AG04449 (cell line): Measurements from ENCODE around the gene AGA.

ENCODE experiments used
- CTCF ChIA-PET: fragments of 350-600 bp; formaldehyde crosslinking; extraction: SDS; loops from one replicate; lab custom pipeline; 2021; ENCODE audit warnings: antibody characterized with exemption; lab: Yijun Ruan, JAX
- POLR2A ChIA-PET: fragments of 400-600, 350-600 bp; formaldehyde crosslinking; extraction: SDS; loops from one replicate; lab custom pipeline; 2020; ENCODE audit warnings: antibody characterized with exemption, inconsistent platforms; lab: Yijun Ruan, JAX
- DNase-seq: peaks from one replicate; pipeline ENCODE4 v3.0.0-alpha.2; 2010; ENCODE audit warnings: low read depth, low spot score
- H3K4me3 ChIP-seq: 2 replicates; pipeline ENCODE4 v1.5.1; 2011; ENCODE audit warnings: low read depth, mild to moderate bottlenecking, control low read depth, low read length
- TF ChIP-seq, protein P1 (sequence below): IDR thresholded peaks from one replicate; pipeline ENCODE4 v1.5.1; 2011; ENCODE audit warnings: mild to moderate bottlenecking, moderate library complexity, low read length, control low read depth, inconsistent platforms; ENCODE audit not compliant: insufficient read depth; ENCODE audit errors: missing control alignments

Gene AGA

DNA sequence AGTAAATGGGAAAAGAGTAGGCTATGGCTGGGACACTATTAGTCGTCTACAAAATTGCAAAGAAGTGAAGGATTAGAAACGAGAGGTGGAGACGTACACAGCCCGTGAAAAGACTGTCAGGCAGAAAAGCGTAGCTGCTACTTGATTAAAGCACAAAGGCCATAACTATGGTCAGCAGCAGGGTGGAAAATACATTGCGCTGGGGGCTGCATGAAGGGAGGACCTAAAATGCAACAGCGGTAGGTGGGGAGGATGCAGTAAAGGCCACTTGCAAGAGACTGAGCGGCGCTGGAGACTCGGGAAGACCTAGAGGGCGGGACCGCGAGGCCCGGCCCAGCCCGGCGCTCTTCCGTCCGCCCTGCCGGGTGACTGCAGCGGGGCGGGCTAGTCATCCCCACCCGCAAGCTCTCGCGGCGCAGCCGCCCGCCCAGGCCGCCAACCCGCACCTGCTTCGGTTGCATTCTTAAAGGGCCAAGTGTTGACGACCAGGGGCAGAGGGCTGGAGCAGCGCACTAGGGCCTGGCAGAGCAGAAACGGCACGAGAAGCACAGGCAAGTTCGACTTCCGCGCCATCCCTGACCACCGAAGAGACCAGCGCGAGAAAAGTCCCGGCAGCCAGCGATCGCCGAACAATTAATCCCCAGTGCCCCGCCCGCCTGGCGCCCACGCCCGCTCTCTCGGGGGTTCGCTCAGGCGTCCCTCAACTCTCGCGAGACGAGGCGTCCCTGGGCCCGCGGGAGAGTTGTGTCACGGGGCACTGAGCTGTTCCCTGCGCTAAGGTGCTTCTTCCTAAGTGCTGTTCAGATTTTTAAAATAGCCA lies at the start of gene AGA:
Gene AGA (minus strand): TSS at position 635 of the 820 bp plus-strand sequence. CDS start 62 bp downstream, at position 573.
- ChIA-PET CTCF (no interaction called here), POLR2A (interaction anchor here (0.6 to 1.8 kb wide), 9 partner anchors 8 to 210 kb away, joined by 3 to 7 read pairs (median 4); no protein-coding TSS in a partner anchor)
- TF ChIP-seq, protein P1, sequence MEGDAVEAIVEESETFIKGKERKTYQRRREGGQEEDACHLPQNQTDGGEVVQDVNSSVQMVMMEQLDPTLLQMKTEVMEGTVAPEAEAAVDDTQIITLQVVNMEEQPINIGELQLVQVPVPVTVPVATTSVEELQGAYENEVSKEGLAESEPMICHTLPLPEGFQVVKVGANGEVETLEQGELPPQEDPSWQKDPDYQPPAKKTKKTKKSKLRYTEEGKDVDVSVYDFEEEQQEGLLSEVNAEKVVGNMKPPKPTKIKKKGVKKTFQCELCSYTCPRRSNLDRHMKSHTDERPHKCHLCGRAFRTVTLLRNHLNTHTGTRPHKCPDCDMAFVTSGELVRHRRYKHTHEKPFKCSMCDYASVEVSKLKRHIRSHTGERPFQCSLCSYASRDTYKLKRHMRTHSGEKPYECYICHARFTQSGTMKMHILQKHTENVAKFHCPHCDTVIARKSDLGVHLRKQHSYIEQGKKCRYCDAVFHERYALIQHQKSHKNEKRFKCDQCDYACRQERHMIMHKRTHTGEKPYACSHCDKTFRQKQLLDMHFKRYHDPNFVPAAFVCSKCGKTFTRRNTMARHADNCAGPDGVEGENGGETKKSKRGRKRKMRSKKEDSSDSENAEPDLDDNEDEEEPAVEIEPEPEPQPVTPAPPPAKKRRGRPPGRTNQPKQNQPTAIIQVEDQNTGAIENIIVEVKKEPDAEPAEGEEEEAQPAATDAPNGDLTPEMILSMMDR = no peak

DNA sequence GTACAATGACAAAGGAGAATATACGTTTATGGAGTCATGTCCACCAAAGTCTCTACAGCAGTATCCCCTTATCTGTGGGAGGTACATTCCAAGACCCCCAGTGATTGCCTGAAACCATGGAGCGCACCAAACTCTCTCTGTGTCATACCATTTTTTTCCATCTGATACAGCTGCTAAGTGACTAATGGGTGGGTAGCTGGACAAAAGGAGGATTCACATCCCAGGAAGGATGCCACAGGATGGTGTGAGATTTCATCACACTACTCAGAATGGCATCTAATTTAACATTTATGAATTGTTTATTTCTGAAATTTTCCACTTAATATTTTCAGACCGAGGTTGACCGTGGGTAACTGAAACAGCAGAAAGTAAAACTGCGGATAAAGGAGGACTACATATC lies 49.8 kb upstream of the AGA start:
- H3K4me3 ChIP-seq = no peak overlapping the region
- TF ChIP-seq, protein P1 = no peak
- DNase-seq = no peak
- ChIA-PET POLR2A (no interaction called here), CTCF (no interaction called here)

More for the DNA sequence above, at the start of gene AGA:
- peak within 1 kb of the TSS; percentile 88 for H3K4me3 ChIP-seq
- DNase-seq = peak; percentile 56

- no peak overlapping the region for H3K4me3 ChIP-seq
- no peak for DNase-seq
- POLR2A ChIA-PET = no interaction called here
- TF ChIP-seq, protein P1 = no peak
- CTCF ChIA-PET = interaction anchor here (2.0 kb wide), 1 partner anchor 240 kb away, joined by 6 read pairs; no protein-coding TSS in a partner anchor
Measured at GRCh38 chr4:177490769-177491168, 48.5 kb upstream of the AGA start.

DNA sequence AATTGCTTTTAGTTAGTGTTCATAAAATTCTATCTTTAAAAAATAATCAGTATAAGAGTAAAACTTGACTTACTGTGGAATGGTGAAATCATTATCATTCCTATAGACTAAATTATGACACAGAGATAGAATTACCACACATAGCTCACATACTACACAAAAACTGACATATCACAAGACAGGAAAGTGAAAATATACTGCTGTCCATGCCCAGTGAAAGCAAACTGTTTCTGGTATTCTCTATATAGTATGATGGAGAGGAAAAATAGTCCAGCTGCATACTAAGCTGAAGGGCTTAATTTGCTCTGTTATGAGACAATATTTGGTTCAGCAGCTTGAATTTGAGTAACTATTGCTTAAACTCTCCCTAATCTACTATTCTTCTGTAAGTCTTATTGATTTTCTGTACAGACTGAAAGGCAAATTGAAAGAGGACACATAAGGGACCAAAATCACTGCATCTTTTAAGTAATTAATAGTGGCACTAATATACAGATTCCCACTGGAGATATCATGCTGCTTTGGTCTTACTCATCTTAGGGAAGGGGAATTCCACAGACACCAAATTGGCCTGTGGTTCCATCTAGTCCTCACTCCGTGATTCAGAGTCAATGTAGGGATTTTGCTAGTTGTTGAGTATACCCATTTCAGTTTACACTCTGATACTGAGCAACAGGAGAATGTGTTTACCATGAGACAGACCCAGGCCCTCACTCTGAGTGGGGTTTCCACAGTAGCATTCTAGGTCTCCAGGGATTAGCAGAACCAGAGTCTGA lies 47.4 kb upstream of the AGA start:
- H3K4me3 ChIP-seq = no peak overlapping the region
- ChIA-PET CTCF (interaction anchor here (2.0 kb wide), 1 partner anchor 239 kb away, joined by 6 read pairs; no protein-coding TSS in a partner anchor), POLR2A (no interaction called here)
- TF ChIP-seq, protein P1 = no peak
- no peak for DNase-seq

DNA sequence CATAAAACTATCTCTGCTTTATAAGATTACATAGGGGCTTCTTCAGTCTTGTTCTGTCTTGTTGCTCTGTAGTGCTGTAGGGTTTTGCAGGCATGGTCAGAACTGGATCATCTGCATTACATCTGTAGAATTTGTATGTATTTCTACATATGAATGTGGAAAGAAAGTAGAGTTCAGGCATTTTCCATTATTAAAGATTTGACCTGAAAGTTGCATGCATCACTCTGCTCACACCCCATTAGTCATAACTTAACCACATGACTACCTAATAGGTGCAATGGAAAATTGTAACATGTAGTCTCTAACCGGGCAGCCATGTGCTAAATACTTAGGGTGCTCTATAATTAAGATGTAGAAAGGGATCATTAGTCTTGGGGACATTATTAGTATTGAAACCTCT lies 45.7 kb upstream of the AGA start:
- TF ChIP-seq, protein P1 = no peak
- POLR2A ChIA-PET = no interaction called here
- DNase-seq = no peak
- CTCF ChIA-PET = no interaction called here
- H3K4me3 ChIP-seq = no peak overlapping the region

DNA sequence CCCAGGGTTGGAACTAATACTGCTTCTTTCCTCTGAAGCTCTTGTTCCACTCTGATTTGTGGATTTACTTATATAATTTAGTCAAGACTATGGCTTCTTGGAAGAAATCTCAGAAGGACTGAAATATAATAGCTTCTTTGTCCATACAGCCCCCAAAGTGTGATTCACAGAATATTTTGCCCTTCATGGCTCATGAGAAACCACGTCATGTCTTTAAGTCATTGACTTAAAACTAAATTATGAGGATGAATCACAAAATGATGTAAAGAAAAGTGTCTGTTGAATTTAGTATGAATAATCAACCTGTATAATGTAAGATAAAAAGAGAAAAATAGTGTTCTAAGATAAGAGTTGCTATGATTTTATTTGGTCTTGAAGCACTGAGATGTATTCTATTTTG lies 43.3 kb upstream of the AGA start:
- TF ChIP-seq, protein P1 = no peak
- DNase-seq = no peak
- no peak overlapping the region for H3K4me3 ChIP-seq
- CTCF ChIA-PET = no interaction called here
- POLR2A ChIA-PET = no interaction called here
